SK-N-SH (cell line): ENCODE data around the gene SDS. TPM values are rescaled to one million over a fixed set of nuclear protein-coding genes. Genes with fewer than 3 reads are reported as not detected.

Experiments used
- CTCF ChIA-PET: fragments of 300-600, 350-600 bp; formaldehyde crosslinking; extraction: SDS; loops from one replicate; lab custom pipeline; 2021; lab: Yijun Ruan, JAX
- POLR2A ChIA-PET: fragments of 350-600 bp; sonication (Branson Sonifier 250); formaldehyde crosslinking; extraction: SDS; loops from one replicate; lab custom pipeline; 2020; ENCODE audit warnings: antibody characterized with exemption, inconsistent platforms; lab: Yijun Ruan, JAX
- DNase-seq: peaks from one replicate; pipeline ENCODE4 v3.0.0; 2012
- H2AFZ ChIP-seq: fragments of 200-600 bp; sonication (generic); 2 replicates; pipeline ENCODE4 v1.8.1; 2016; ENCODE audit warnings: antibody characterized with exemption, mild to moderate bottlenecking, low read depth
- H3F3A ChIP-seq: fragments of 200-600 bp; sonication (generic); replicated peaks from 2 replicates; pipeline ENCODE3; 2016; ENCODE audit warnings: antibody characterized with exemption, mild to moderate bottlenecking; ENCODE audit not compliant: insufficient read depth
- H3K27ac ChIP-seq, 2 experiments: fragments of 200-500 bp in 1 of 2; fragments of 200-600 bp in 1 of 2; sonication (Bioruptor generic) in 1 of 2; sonication (generic), shearing (Covaris generic) in 1 of 2; 2 replicates each; pipeline versions ENCODE4 v1.5.1 to v1.6.1; 2014 to 2016; ENCODE audit warnings: low read depth in 2 of 2, inconsistent platforms in 1 of 2, low read length in 1 of 2, mild to moderate bottlenecking in 1 of 2, mixed read lengths in 1 of 2
- H3K27me3 ChIP-seq: fragments of 200-600 bp; sonication (generic), shearing (Covaris generic); 2 replicates; pipeline ENCODE4 v1.6.1; 2016; ENCODE audit warnings: mixed run types; ENCODE audit not compliant: insufficient read depth
- H3K36me3 ChIP-seq, 2 experiments: fragments of 200-500 bp in 1 of 2; fragments of 200-600 bp in 1 of 2; sonication (Bioruptor generic) in 1 of 2; sonication (generic) in 1 of 2; replicated peaks in 1 of 2; 2 replicates each; pipeline versions ENCODE3 to v1.5.1; 2014 to 2016; ENCODE audit warnings: low read length in 1 of 2, mild to moderate bottlenecking in 1 of 2; ENCODE audit not compliant: insufficient read depth in 2 of 2, control insufficient read depth in 1 of 2
- H3K4me1 ChIP-seq, 2 experiments: fragments of 200-500 bp in 1 of 2; fragments of 200-600 bp in 1 of 2; sonication (Bioruptor generic) in 1 of 2; sonication (generic), shearing (Covaris generic) in 1 of 2; 2 replicates each; pipeline versions ENCODE4 v1.5.1 to v1.6.1; 2014 to 2016; ENCODE audit warnings: low read depth in 1 of 2, low read length in 1 of 2, mixed run types in 1 of 2; ENCODE audit not compliant: insufficient read depth in 2 of 2, control insufficient read depth in 1 of 2
- H3K4me2 ChIP-seq: fragments of 200-600 bp; sonication (generic), shearing (Covaris generic); 2 replicates; pipeline ENCODE4 v1.6.1; 2017; ENCODE audit warnings: mixed run types
- H3K4me3 ChIP-seq, 2 experiments: fragments of 200-500 bp in 1 of 2; fragments of 200-600 bp in 1 of 2; sonication (Bioruptor generic) in 1 of 2; sonication (generic), shearing (Covaris generic) in 1 of 2; 2 replicates each; pipeline versions ENCODE4 v1.5.1 to v1.8.1; 2014 to 2016; ENCODE audit warnings: low read depth in 2 of 2, inconsistent platforms in 1 of 2, low read length in 1 of 2, mild to moderate bottlenecking in 1 of 2, mixed read lengths in 1 of 2, moderate library complexity in 1 of 2
- H3K79me2 ChIP-seq: fragments of 200-600 bp; sonication (generic); 2 replicates; pipeline ENCODE4 v1.8.1; 2017; ENCODE audit warnings: mild to moderate bottlenecking; ENCODE audit not compliant: insufficient read depth
- H3K9ac ChIP-seq: fragments of 200-600 bp; sonication (generic); 2 replicates; pipeline ENCODE4 v1.6.1; 2017; ENCODE audit warnings: mixed run types
- H3K9me2 ChIP-seq: fragments of 200-600 bp; sonication (generic); 2 replicates; pipeline ENCODE4 v1.6.1; 2017; ENCODE audit warnings: mixed run types
- H3K9me3 ChIP-seq: fragments of 200-600 bp; sonication (generic); 2 replicates; pipeline ENCODE4 v1.6.1; 2017; ENCODE audit warnings: mixed run types, mild to moderate bottlenecking, moderate library complexity
- H4K20me1 ChIP-seq: fragments of 200-600 bp; sonication (generic); 2 replicates; pipeline ENCODE4 v1.6.1; 2017; ENCODE audit warnings: mild to moderate bottlenecking, mixed run types; ENCODE audit not compliant: insufficient read depth
- CHD2 ChIP-seq: fragments of 150-350 bp; IDR thresholded peaks from 2 replicates; pipeline ENCODE4 v1.6.1; 2018; ENCODE audit warnings: low read length; ENCODE audit not compliant: partially characterized antibody
- EZH2phosphoT487 ChIP-seq: fragments of 200-600 bp; sonication (generic); IDR thresholded peaks from 2 replicates; pipeline ENCODE4 v1.6.1; 2017; ENCODE audit warnings: low read depth, mixed run types, mild to moderate bottlenecking, antibody characterized with exemption, moderate library complexity, borderline replicate concordance
- FOXJ3 ChIP-seq: sonication (generic); formaldehyde crosslinking; IDR thresholded peaks from 2 replicates; pipeline ENCODE4 v1.5.1; 2020; ENCODE audit warnings: mild to moderate bottlenecking, missing genetic modification reagents
- JUND ChIP-seq: IDR thresholded peaks from 2 replicates; pipeline ENCODE4 v1.4.0; 2012
- MEF2A ChIP-seq: IDR thresholded peaks from 2 replicates; pipeline ENCODE4 v1.4.0; 2012; ENCODE audit warnings: low read depth, borderline replicate concordance
- NFIC ChIP-seq: IDR thresholded peaks from 2 replicates; pipeline ENCODE4 v1.4.0; 2012; ENCODE audit warnings: borderline replicate concordance
- NRF1 ChIP-seq: IDR thresholded peaks from 2 replicates; pipeline ENCODE4 v1.6.1; 2012; ENCODE audit warnings: low read depth, mild to moderate bottlenecking, low read length
- RCOR1 ChIP-seq: fragments of 150-350 bp; IDR thresholded peaks from 2 replicates; pipeline ENCODE4 v1.6.1; 2017; ENCODE audit warnings: antibody characterized with exemption, low read length
- RXRA ChIP-seq: IDR thresholded peaks from 2 replicates; pipeline ENCODE4 v1.4.0; 2012; ENCODE audit warnings: low read depth, mild to moderate bottlenecking, borderline replicate concordance
- SMC3 ChIP-seq: IDR thresholded peaks from 2 replicates; pipeline ENCODE4 v1.6.1; 2012; ENCODE audit warnings: low read depth, low read length, improper control_type of control experiment
- YY1 ChIP-seq: IDR thresholded peaks from 2 replicates; pipeline ENCODE4 v1.4.0; 2012; ENCODE audit warnings: low read depth, mild to moderate bottlenecking
- ZBTB33 ChIP-seq: IDR thresholded peaks from 2 replicates; pipeline ENCODE4 v1.4.0; 2012; ENCODE audit warnings: low read depth, borderline replicate concordance
- WGBS: methylation state at CpG from one replicate; pipeline ENCODE4 v1.1.6; 2017; ENCODE audit warnings: low lambda C conversion rate; 5-methylcytosine and 5-hydroxymethylcytosine counted together
- polyA plus RNA-seq, 3 experiments: library from polyadenylated mRNA; depleted of rRNA; stranded (reverse); fragments of >200 nt; gene quantifications; 2 replicates each; pipeline ENCODE4 v1.2.3, GENCODE V29; 2012
- TF ChIP-seq, protein P1 (sequence below): IDR thresholded peaks from 2 replicates; pipeline ENCODE4; 2012
- TF ChIP-seq, protein P2 (sequence below): IDR thresholded peaks from 2 replicates; pipeline ENCODE4 v1.4.0; 2012; ENCODE audit warnings: low read depth, borderline replicate concordance

SDS gene
- polyA plus RNA-seq, 1 of the 3 experiments (the other 2 are of a cell fraction) = 0.08 TPM

GRCh38 chr12:113369391-113369985, 34.2 kb downstream of the SDS start:
- Histone ChIP-seq H3K27me3 (no peaks in the 10 kb centered on the region), H3F3A (no peaks in the 10 kb centered on the region), H3K27ac (no peak overlapping the region), H3K9me2 (no peaks in the 10 kb centered on the region), H3K9ac (no peak overlapping the region), H3K4me3 (no peak overlapping the region), H3K79me2 (no peaks in the 10 kb centered on the region), H3K9me3 (no peaks in the 10 kb centered on the region), H2AFZ (no peak overlapping the region), H4K20me1 (no peaks in the 10 kb centered on the region; the same call in 1 of the 2 replicates), H3K4me2 (no peak overlapping the region), H3K36me3 (peaks cover 2 to 5% of the 10 kb centered on the region in 2 experiments), H3K4me1 (no peaks in the 10 kb centered on the region)
- DNase-seq = no peak
- TF ChIP-seq SMC3 (no peak), NRF1 (no peak), MEF2A (no peak), JUND (no peak), FOXJ3 (CRISPR knock-in tag) (no peak), NFIC (no peak), CHD2 (no peak), ZBTB33 (no peak), YY1 (no peak), RCOR1 (no peak), EZH2phosphoT487 (no peak)
- TF ChIP-seq, protein P1, sequence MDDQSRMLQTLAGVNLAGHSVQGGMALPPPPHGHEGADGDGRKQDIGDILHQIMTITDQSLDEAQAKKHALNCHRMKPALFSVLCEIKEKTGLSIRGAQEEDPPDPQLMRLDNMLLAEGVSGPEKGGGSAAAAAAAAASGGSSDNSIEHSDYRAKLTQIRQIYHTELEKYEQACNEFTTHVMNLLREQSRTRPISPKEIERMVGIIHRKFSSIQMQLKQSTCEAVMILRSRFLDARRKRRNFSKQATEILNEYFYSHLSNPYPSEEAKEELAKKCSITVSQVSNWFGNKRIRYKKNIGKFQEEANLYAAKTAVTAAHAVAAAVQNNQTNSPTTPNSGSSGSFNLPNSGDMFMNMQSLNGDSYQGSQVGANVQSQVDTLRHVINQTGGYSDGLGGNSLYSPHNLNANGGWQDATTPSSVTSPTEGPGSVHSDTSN = no peak
- CTCF ChIA-PET = interaction anchor here (0.9 to 1.4 kb wide), 3 partner anchors 11 to 56 kb away, joined by 3 read pairs; partner anchors contain the start of gene PLBD2
- POLR2A ChIA-PET = no interaction called here
- WGBS = 80% methylated on average over 6 of the region's 6 CpGs

GRCh38 chr12:113368331-113368730, 35.4 kb downstream of the SDS start:
- H3K27me3 ChIP-seq = no peaks in the 10 kb centered on the region

More at GRCh38 chr12:113368331-113368730, 35.4 kb downstream of the SDS start:
- peaks cover 2 to 5% of the 10 kb centered on the region in 2 experiments for H3K36me3 ChIP-seq
- no peak overlapping the region for H3K4me3 ChIP-seq
- 95% methylated on average over 2 of the region's 4 CpGs for WGBS
- no peaks in the 10 kb centered on the region for H3K79me2 ChIP-seq
- H2AFZ ChIP-seq = no peak overlapping the region
- DNase-seq = no peak
- no peaks in the 10 kb centered on the region for H3K9me2 ChIP-seq
- H3K4me1 ChIP-seq = no peaks in the 10 kb centered on the region
- H3K9me3 ChIP-seq = no peaks in the 10 kb centered on the region
- POLR2A ChIA-PET = no interaction called here
- no peaks in the 10 kb centered on the region for H3F3A ChIP-seq
- no peak overlapping the region for H3K27ac ChIP-seq
- TF ChIP-seq RXRA = no peak
- TF ChIP-seq, protein P2, sequence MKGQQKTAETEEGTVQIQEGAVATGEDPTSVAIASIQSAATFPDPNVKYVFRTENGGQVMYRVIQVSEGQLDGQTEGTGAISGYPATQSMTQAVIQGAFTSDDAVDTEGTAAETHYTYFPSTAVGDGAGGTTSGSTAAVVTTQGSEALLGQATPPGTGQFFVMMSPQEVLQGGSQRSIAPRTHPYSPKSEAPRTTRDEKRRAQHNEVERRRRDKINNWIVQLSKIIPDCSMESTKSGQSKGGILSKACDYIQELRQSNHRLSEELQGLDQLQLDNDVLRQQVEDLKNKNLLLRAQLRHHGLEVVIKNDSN = peak; percentile 53; the same call in 1 of the 2 replicates
- H4K20me1 ChIP-seq = no peaks in the 10 kb centered on the region; the same call in 1 of the 2 replicates
- H3K4me2 ChIP-seq = no peak overlapping the region
- CTCF ChIA-PET = interaction anchor here (0.9 to 1.4 kb wide), 4 partner anchors 10 to 57 kb away, joined by 3 to 4 read pairs (median 3); partner anchors contain the start of gene PLBD2
- no peak overlapping the region for H3K9ac ChIP-seq
